Spleen (tissue), 11 donors: ENCODE measurements around the gene NUBP2. TPM values are rescaled to one million over a fixed set of nuclear protein-coding genes. Genes with fewer than 3 reads are reported as not detected.

Experiments used
- DNase-seq: peaks from one replicate; pipeline ENCODE4 v3.0.0-alpha.2; 2020
- H3K27ac ChIP-seq, 8 donors: fragments of 200-600 bp; sonication (generic) in 7 of 8; 1 replicate in 4 of 8; 2 replicates in 4 of 8; pipeline versions ENCODE4 v1.5.0 to v1.8.0; 2016 to 2021; ENCODE audit warnings: inconsistent platforms in 4 of 8, mild to moderate bottlenecking in 4 of 8, moderate library complexity in 1 of 8
- H3K27me3 ChIP-seq, 7 donors: fragments of 200-600 bp; sonication (generic) in 6 of 7; replicated peaks in 1 of 7; 1 replicate in 4 of 7; 2 replicates in 3 of 7; pipeline versions ENCODE4 v1.5.0 to v1.8.0; 2016 to 2021; ENCODE audit warnings: inconsistent platforms in 3 of 7, mild to moderate bottlenecking in 1 of 7
- H3K36me3 ChIP-seq, 6 donors: fragments of 200-600 bp; sonication (generic) in 5 of 6; 1 replicate in 4 of 6; 2 replicates in 2 of 6; pipeline versions ENCODE4 v1.5.0 to v1.8.0; 2016 to 2021; ENCODE audit warnings: inconsistent platforms in 2 of 6
- H3K4me1 ChIP-seq, 6 donors: fragments of 200-600 bp; sonication (generic) in 5 of 6; 1 replicate in 3 of 6; 2 replicates in 3 of 6; pipeline versions ENCODE4 v1.5.0 to v1.8.0; 2016 to 2021; ENCODE audit warnings: inconsistent platforms in 3 of 6
- H3K4me3 ChIP-seq, 8 donors: fragments of 200-600 bp; sonication (generic) in 7 of 8; 1 replicate in 4 of 8; 2 replicates in 4 of 8; pipeline versions ENCODE4 v1.5.0 to v1.8.0; 2016 to 2021; ENCODE audit warnings: inconsistent platforms in 4 of 8, mild to moderate bottlenecking in 4 of 8, moderate library complexity in 2 of 8
- H3K9me3 ChIP-seq, 8 donors: fragments of 200-600 bp; sonication (generic) in 7 of 8; 1 replicate in 4 of 8; 2 replicates in 4 of 8; pipeline versions ENCODE4 v1.5.0 to v1.8.0; 2016 to 2021; ENCODE audit warnings: inconsistent platforms in 4 of 8
- POLR2A ChIP-seq, 3 donors: fragments of 450-650 bp; IDR thresholded peaks; one replicate each; pipeline ENCODE4 v1.5.1; 2017; ENCODE audit warnings: antibody characterized with exemption in 3 of 3, mild to moderate bottlenecking in 1 of 3
- POLR2AphosphoS5 ChIP-seq, 3 donors: sonication (generic); formaldehyde crosslinking; IDR thresholded peaks; one replicate each; pipeline ENCODE4 v1.5.1; 2017; ENCODE audit warnings: antibody characterized with exemption in 3 of 3
- WGBS, 5 donors: extraction: QIAGEN DNeasy Blood & Tissue Kit in 3 of 5; methylation state at CpG; one replicate each; pipeline versions ENCODE4 v1.1.5 to v1.1.7; 2013 to 2018; 5-methylcytosine and 5-hydroxymethylcytosine counted together
- intact Hi-C: fragments of 100-400 bp; cut with DNase I; formaldehyde crosslinking; loops from one replicate; pipeline ENCODE4 v1.15.0; 2023; ENCODE audit warnings: low total_unique reads
- polyA plus RNA-seq, 3 donors: library from polyadenylated mRNA; stranded (reverse); fragments of 200-250 nt; gene quantifications; one replicate each; pipeline ENCODE4 v1.2.1, GENCODE V29; 2013
- total RNA-seq, 7 donors: library from RNA; depleted of rRNA in 3 of 7; stranded (reverse); fragments of >200 nt in 3 of 7; fragmentation: NEBNext Ultra II Directional in 4 of 7; extraction: Animal tissue kit (Norgen Biotek cat#: 25700) in 4 of 7; gene quantifications; one replicate each; pipeline versions ENCODE4 v1.1.0 to v1.2.1, GENCODE V29; 2016 to 2021
- TF ChIP-seq, protein P1 (sequence below), 11 experiments: fragments of 200-600 bp in 7 of 11; fragments of 450-650 bp in 4 of 11; sonication (generic) in 4 of 11; IDR thresholded peaks in 8 of 11; conservative IDR thresholded peaks in 3 of 11; 1 replicate in 7 of 11; 2 replicates in 4 of 11; pipeline versions ENCODE4 v1.4.0 to v1.8.0; 2016 to 2021; ENCODE audit warnings: antibody characterized with exemption in 11 of 11, inconsistent platforms in 4 of 11, mild to moderate bottlenecking in 1 of 11
- donor health status: healthy with polysubstance abuse.
- donor health status: DM: no; HTN: no; CAD: no; lungs with moderate emphysema.
- donor health status: DM: no; HTN: no; CAD: no.
- donor health status: Bipolar disorder and iron deficiency.
- donor health status: healthy.
- donor health status: DM: no; HTN: no; CAD: no.
- donor health status: DM: yes; HTN: yes; CAD: no.

Gene NUBP2
- total and polyA plus RNA-seq, 10 donors, result 37.5 to 103 (median 57.3) TPM

GRCh38 chr16:1744338-1744840, 38.4 kb upstream of the NUBP2 start:
- DNase-seq, result no peak
- TF ChIP-seq, protein P1, sequence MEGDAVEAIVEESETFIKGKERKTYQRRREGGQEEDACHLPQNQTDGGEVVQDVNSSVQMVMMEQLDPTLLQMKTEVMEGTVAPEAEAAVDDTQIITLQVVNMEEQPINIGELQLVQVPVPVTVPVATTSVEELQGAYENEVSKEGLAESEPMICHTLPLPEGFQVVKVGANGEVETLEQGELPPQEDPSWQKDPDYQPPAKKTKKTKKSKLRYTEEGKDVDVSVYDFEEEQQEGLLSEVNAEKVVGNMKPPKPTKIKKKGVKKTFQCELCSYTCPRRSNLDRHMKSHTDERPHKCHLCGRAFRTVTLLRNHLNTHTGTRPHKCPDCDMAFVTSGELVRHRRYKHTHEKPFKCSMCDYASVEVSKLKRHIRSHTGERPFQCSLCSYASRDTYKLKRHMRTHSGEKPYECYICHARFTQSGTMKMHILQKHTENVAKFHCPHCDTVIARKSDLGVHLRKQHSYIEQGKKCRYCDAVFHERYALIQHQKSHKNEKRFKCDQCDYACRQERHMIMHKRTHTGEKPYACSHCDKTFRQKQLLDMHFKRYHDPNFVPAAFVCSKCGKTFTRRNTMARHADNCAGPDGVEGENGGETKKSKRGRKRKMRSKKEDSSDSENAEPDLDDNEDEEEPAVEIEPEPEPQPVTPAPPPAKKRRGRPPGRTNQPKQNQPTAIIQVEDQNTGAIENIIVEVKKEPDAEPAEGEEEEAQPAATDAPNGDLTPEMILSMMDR (IDR thresholded peaks at IDR 0.05 in 8 of 11, conservative IDR thresholded peaks at IDR 0.05 in 3 of 11), result no peak
- TF ChIP-seq POLR2A (IDR thresholded peaks at IDR 0.05) (no peak), POLR2AphosphoS5 (IDR thresholded peaks at IDR 0.05) (no peak)
- Histone ChIP-seq H3K4me1 (no peaks in the 10 kb centered on the region), H3K4me3 (no peak overlapping the region), H3K27me3 (no peaks in the 10 kb centered on the region), H3K27ac (no peak overlapping the region), H3K9me3 (no peaks in the 10 kb centered on the region), H3K36me3 (peaks cover 3 to 93% (median 77%) of the 10 kb centered on the region in 6 donors)
- 91 to 96% (median 94%) methylated on average over 24 of the region's 24 CpGs for WGBS, 5 donors
- intact Hi-C loops, result no loop called here

- TF ChIP-seq, protein P1 (IDR thresholded peaks at IDR 0.05 in 8 of 11, conservative IDR thresholded peaks at IDR 0.05 in 3 of 11), result no peak
- TF ChIP-seq POLR2AphosphoS5 (IDR thresholded peaks at IDR 0.05) (peak in 1 of 3 donors; percentile 8), POLR2A (IDR thresholded peaks at IDR 0.05) (no peak)
- WGBS, 5 donors, result 89 to 95% (median 91%) methylated on average over 20 to 25 of the region's 25 CpGs
- Histone ChIP-seq H3K9me3 (no peaks in the 10 kb centered on the region), H3K36me3 (peaks cover 3 to 100% (median 84%) of the 10 kb centered on the region in 6 donors), H3K27ac (no peak overlapping the region), H3K4me1 (no peaks in the 10 kb centered on the region), H3K27me3 (no peaks in the 10 kb centered on the region), H3K4me3 (no peak overlapping the region)
- no peak for DNase-seq
- intact Hi-C loops, result no loop called here
Observed at GRCh38 chr16:1745181-1745899, 37.4 kb upstream of the NUBP2 start.

GRCh38 chr16:1745900-1746692, 36.7 kb upstream of the NUBP2 start:
- intact Hi-C loops, result no loop called here
- Histone ChIP-seq H3K9me3 (no peaks in the 10 kb centered on the region), H3K4me1 (no peaks in the 10 kb centered on the region), H3K4me3 (no peak overlapping the region), H3K27ac (no peak overlapping the region), H3K27me3 (no peaks in the 10 kb centered on the region), H3K36me3 (peaks cover 3 to 100% (median 83%) of the 10 kb centered on the region in 6 donors)
- 90 to 96% (median 94%) methylated on average over 13 to 29 of the region's 29 CpGs for WGBS, 5 donors
- no peak for TF ChIP-seq POLR2AphosphoS5 (IDR thresholded peaks at IDR 0.05)
- TF ChIP-seq, protein P1 (IDR thresholded peaks at IDR 0.05 in 8 of 11, conservative IDR thresholded peaks at IDR 0.05 in 3 of 11), result no peak
- no peak for DNase-seq

GRCh38 chr16:1746693-1747195, 36.0 kb upstream of the NUBP2 start:
- H3K4me1 ChIP-seq, result no peaks in the 10 kb centered on the region
- H3K9me3 ChIP-seq, result no peaks in the 10 kb centered on the region
- no peak for DNase-seq
- H3K27ac ChIP-seq, result no peak overlapping the region
- TF ChIP-seq POLR2A (IDR thresholded peaks at IDR 0.05) (no peak), POLR2AphosphoS5 (IDR thresholded peaks at IDR 0.05) (no peak)
- TF ChIP-seq, protein P1 (IDR thresholded peaks at IDR 0.05 in 8 of 11, conservative IDR thresholded peaks at IDR 0.05 in 3 of 11), result no peak
- no peak overlapping the region for H3K4me3 ChIP-seq
- no peaks in the 10 kb centered on the region for H3K27me3 ChIP-seq
- peaks cover 3 to 100% (median 85%) of the 10 kb centered on the region in 6 donors for H3K36me3 ChIP-seq
- intact Hi-C loops, result no loop called here
- WGBS, 5 donors, result 89 to 96% (median 96%) methylated on average over 28 to 31 of the region's 31 CpGs
